SK-N-MC (cell line): ENCODE measurements around the gene YPEL2.

Source experiments
- EZH2 ChIP-seq: fragments of 200-600 bp; sonication (generic); IDR thresholded peaks from one replicate; pipeline ENCODE4 v1.6.1; 2017; ENCODE audit warnings: antibody characterized with exemption
- FOXP2 ChIP-seq: optimal IDR thresholded peaks from 2 replicates; pipeline ENCODE3; 2011; ENCODE audit warnings: mild to moderate bottlenecking, moderate library complexity; ENCODE audit not compliant: insufficient read depth; ENCODE audit errors: extremely low read length, control extremely low read depth
- POLR2AphosphoS5 ChIP-seq: IDR thresholded peaks from 2 replicates; pipeline ENCODE4 v1.6.1; 2012; ENCODE audit warnings: mild to moderate bottlenecking, low read depth, low read length, borderline replicate concordance

DNA sequence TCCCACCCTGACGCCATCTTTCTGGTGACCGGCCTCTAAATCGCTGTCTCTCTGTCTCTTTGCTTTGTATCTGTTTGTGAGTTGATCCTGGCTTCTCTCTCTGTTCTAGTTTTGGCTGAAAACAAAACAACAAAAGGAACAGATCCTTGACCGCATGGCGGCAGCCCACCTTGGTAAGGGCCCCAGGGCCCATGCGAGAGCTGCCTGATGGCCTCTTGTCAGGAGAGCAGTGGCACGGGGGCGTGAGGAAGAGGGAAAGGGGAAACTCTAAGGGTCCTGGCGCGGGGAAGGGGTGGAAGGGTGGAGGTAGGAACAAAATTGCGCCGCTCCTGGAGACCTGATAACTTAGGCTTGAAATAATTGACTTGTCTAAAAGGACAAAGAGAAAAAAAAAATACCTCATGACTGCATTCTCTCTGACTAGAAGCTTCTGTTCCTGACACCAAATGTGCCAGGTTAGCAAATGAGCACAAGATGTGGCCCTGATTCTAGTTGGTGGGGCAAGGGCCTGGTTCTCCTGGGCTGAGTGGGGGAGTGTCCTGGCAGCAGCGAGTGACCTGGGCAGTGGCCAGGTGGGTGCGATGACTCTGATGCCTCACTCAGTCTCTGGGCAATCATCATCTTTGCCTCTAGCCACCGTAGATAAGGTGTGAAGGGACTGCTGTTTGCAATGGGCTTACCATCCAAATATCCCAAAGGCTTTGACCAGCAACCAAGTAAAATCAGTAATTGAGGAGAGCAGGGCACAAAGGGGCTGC lies 66.0 kb downstream of the YPEL2 start:
- TF ChIP-seq POLR2AphosphoS5: no peak
- no peak for TF ChIP-seq EZH2
- TF ChIP-seq FOXP2: no peak
